Osteocyte (in vitro differentiated cells): ENCODE data around the gene TMEM164. TPM values are rescaled to one million over a fixed set of nuclear protein-coding genes. Genes with fewer than 3 reads are reported as not detected.

ENCODE experiments used
- DNase-seq: peaks from one replicate; pipeline ENCODE4 v3.0.0; 2021; ENCODE audit warnings: mixed read lengths; ENCODE audit not compliant: unreplicated experiment; ENCODE audit errors: extremely low spot score
- H3K27ac Mint-ChIP-seq: one replicate; pipeline ENCODE4 v1.8.0; 2021; ENCODE audit warnings: mild to moderate bottlenecking, mixed read lengths; ENCODE audit not compliant: unreplicated experiment
- H3K27me3 Mint-ChIP-seq: one replicate; pipeline ENCODE4 v1.8.0; 2021; ENCODE audit warnings: mixed read lengths; ENCODE audit not compliant: unreplicated experiment
- H3K36me3 Mint-ChIP-seq: one replicate; pipeline ENCODE4 v1.8.0; 2021; ENCODE audit warnings: mixed read lengths; ENCODE audit not compliant: unreplicated experiment
- H3K4me1 Mint-ChIP-seq: one replicate; pipeline ENCODE4 v1.8.0; 2021; ENCODE audit warnings: mixed read lengths; ENCODE audit not compliant: unreplicated experiment
- H3K4me3 Mint-ChIP-seq: one replicate; pipeline ENCODE4 v1.8.0; 2021; ENCODE audit warnings: mild to moderate bottlenecking, moderate library complexity, mixed read lengths; ENCODE audit not compliant: unreplicated experiment
- H3K9me3 Mint-ChIP-seq: one replicate; pipeline ENCODE4 v1.8.0; 2021; ENCODE audit warnings: mixed read lengths; ENCODE audit not compliant: unreplicated experiment
- CTCF ChIP-seq: fragments of 200-600 bp; sonication (generic); IDR thresholded peaks from 2 replicates; pipeline ENCODE4 v1.5.0; 2021; ENCODE audit warnings: antibody characterized with exemption, mild to moderate bottlenecking, moderate library complexity
- total RNA-seq: library from RNA; stranded (reverse); gene quantifications from 2 replicates; pipeline ENCODE4 v1.2.1, GENCODE V29; 2021

The TMEM164 gene
- total RNA-seq, 1 donor from 2014 or later = 12.9 TPM

- DNase-seq = no peak
- Mint-ChIP-seq H3K4me1 (peaks cover 12% of the 10 kb centered on the region), H3K9me3 (no peaks in the 10 kb centered on the region), H3K27me3 (no peaks in the 10 kb centered on the region), H3K27ac (no peak overlapping the region), H3K4me3 (no peak overlapping the region), H3K36me3 (no peaks in the 10 kb centered on the region)
- no peak for TF ChIP-seq CTCF
Observed at GRCh38 chrX:110041980-110042379, 39.1 kb downstream of the TMEM164 start.

GRCh38 chrX:110042496-110042895 is 39.6 kb downstream of the TMEM164 start:
- no peak overlapping the region for H3K27ac Mint-ChIP-seq
- no peak overlapping the region for H3K4me3 Mint-ChIP-seq
- no peak for DNase-seq
- TF ChIP-seq CTCF = no peak
- no peaks in the 10 kb centered on the region for H3K27me3 Mint-ChIP-seq
- no peaks in the 10 kb centered on the region for H3K36me3 Mint-ChIP-seq
- H3K9me3 Mint-ChIP-seq = no peaks in the 10 kb centered on the region
- H3K4me1 Mint-ChIP-seq = peaks cover 12% of the 10 kb centered on the region

- Mint-ChIP-seq H3K27ac (no peak overlapping the region), H3K4me3 (no peak overlapping the region), H3K36me3 (no peaks in the 10 kb centered on the region), H3K27me3 (no peaks in the 10 kb centered on the region), H3K9me3 (no peaks in the 10 kb centered on the region), H3K4me1 (peaks cover 12% of the 10 kb centered on the region)
- no peak for DNase-seq
- TF ChIP-seq CTCF = no peak
Observed at GRCh38 chrX:110043506-110043905, 40.6 kb downstream of the TMEM164 start.

GRCh38 chrX:110044346-110045249 is 41.7 kb downstream of the TMEM164 start:
- Mint-ChIP-seq H3K36me3 (no peaks in the 10 kb centered on the region), H3K4me1 (peaks cover 8% of the 10 kb centered on the region), H3K27me3 (no peaks in the 10 kb centered on the region), H3K27ac (no peak overlapping the region), H3K9me3 (no peaks in the 10 kb centered on the region), H3K4me3 (no peak overlapping the region)
- TF ChIP-seq CTCF = no peak
- DNase-seq = no peak

GRCh38 chrX:110045421-110045820 is 42.5 kb downstream of the TMEM164 start:
- no peak overlapping the region for H3K4me3 Mint-ChIP-seq
- no peaks in the 10 kb centered on the region for H3K36me3 Mint-ChIP-seq
- no peak for TF ChIP-seq CTCF
- DNase-seq = no peak
- H3K4me1 Mint-ChIP-seq = peaks cover 8% of the 10 kb centered on the region
- H3K27ac Mint-ChIP-seq = no peak overlapping the region
- H3K9me3 Mint-ChIP-seq = no peaks in the 10 kb centered on the region
- no peaks in the 10 kb centered on the region for H3K27me3 Mint-ChIP-seq
